NCI-H187 treated with DMSO at 0.1 percent for 48 hours (cell line): ENCODE results near the gene IL12B.
"Not testable (repeated sequence)": the region's sequence is repeated elsewhere in the genome, so short reads cannot be mapped to it uniquely, and the experiment has no call there.

Experiments
- DNase-seq: peaks from one replicate; lab custom pipeline; 2025; lab: John Stamatoyannopoulos, UW

The IL12B gene

GRCh38 chr5:159332800-159333544 lies 2.7 kb upstream of the IL12B start:
- no peak for DNase-seq

GRCh38 chr5:159331093-159331973 lies 1.0 kb upstream of the IL12B start:
- DNase-seq, result no peak

- no peak for DNase-seq
Measured at GRCh38 chr5:159324986-159325385, 5.3 kb downstream of the IL12B start.

- DNase-seq, result no peak
Measured at GRCh38 chr5:159324102-159324755, 6.1 kb downstream of the IL12B start.

GRCh38 chr5:159322180-159322579 lies 8.1 kb downstream of the IL12B start:
- DNase-seq, result no peak

- no peak for DNase-seq
Measured at GRCh38 chr5:159319832-159320231, 10.5 kb downstream of the IL12B start.

- DNase-seq, result no peak
Measured at GRCh38 chr5:159319363-159319762, 10.9 kb downstream of the IL12B start.

GRCh38 chr5:159318448-159318847 lies 11.8 kb downstream of the IL12B start:
- no peak for DNase-seq

GRCh38 chr5:159317849-159318248 lies 12.4 kb downstream of the IL12B start:
- DNase-seq, result no peak

GRCh38 chr5:159316519-159317383 lies 13.5 kb downstream of the IL12B start:
- no peak for DNase-seq

GRCh38 chr5:159313197-159313596 lies 17.1 kb downstream of the IL12B start:
- DNase-seq, result no peak

GRCh38 chr5:159311063-159311462 lies 19.2 kb downstream of the IL12B start:
- DNase-seq, result no peak

GRCh38 chr5:159310511-159310910 lies 19.8 kb downstream of the IL12B start:
- DNase-seq, result no peak

- DNase-seq, result no peak
Measured at GRCh38 chr5:159309689-159310433, 20.4 kb downstream of the IL12B start.

- no peak for DNase-seq
Measured at GRCh38 chr5:159304961-159305595, 25.2 kb downstream of the IL12B start.

- DNase-seq, result no peak
Measured at GRCh38 chr5:159303286-159303685, 27.0 kb downstream of the IL12B start.

GRCh38 chr5:159301929-159302860 lies 28.1 kb downstream of the IL12B start:
- DNase-seq, result not testable (repeated sequence)

- no peak for DNase-seq
Measured at GRCh38 chr5:159301466-159301865, 28.8 kb downstream of the IL12B start.

GRCh38 chr5:159297300-159297699 lies 33.0 kb downstream of the IL12B start:
- DNase-seq, result not testable (repeated sequence)
